Common myeloid progenitor, CD34-positive (primary cell): ENCODE results near the gene MTTP.

Source experiments
- CTCF ChIA-PET: fragments of 350-600 bp; sonication (Branson Sonifier 250); formaldehyde crosslinking; loops from one replicate; lab custom pipeline; 2021; ENCODE audit warnings: antibody characterized with exemption; lab: Charles Lee
- POLR2A ChIA-PET: fragments of 350-600 bp; sonication (Branson Sonifier 250); formaldehyde crosslinking; loops from one replicate; lab custom pipeline; 2021; ENCODE audit warnings: antibody characterized with exemption; lab: Charles Lee
- DNase-seq, 3 donors: peaks; one replicate each; pipeline versions ENCODE4 v3.0.0 to v3.0.0-alpha.2; 2013
- H3K27ac ChIP-seq, 2 experiments: 1 replicate in 1 of 2; 2 replicates in 1 of 2; pipeline ENCODE4 v1.7.0; 2013; ENCODE audit warnings: inconsistent platforms in 2 of 2, low read length in 2 of 2, mild to moderate bottlenecking in 2 of 2, low read depth in 1 of 2, moderate library complexity in 1 of 2; ENCODE audit not compliant: severe bottlenecking in 2 of 2, insufficient read depth in 1 of 2, poor library complexity in 1 of 2
- H3K27me3 ChIP-seq, 5 experiments: replicated peaks in 2 of 5; 1 replicate in 3 of 5; 2 replicates in 2 of 5; pipeline versions ENCODE4 v1.6.1 to v1.7.0; 2013; ENCODE audit warnings: low read length in 4 of 5, mild to moderate bottlenecking in 2 of 5, moderate library complexity in 2 of 5, inconsistent platforms in 1 of 5; ENCODE audit not compliant: insufficient read depth in 5 of 5, control insufficient read depth in 4 of 5
- H3K36me3 ChIP-seq, 4 experiments: 1 replicate in 2 of 4; 2 replicates in 2 of 4; pipeline versions ENCODE4 v1.6.1 to v1.7.0; 2013; ENCODE audit warnings: low read length in 3 of 4, control low read depth in 1 of 4, mild to moderate bottlenecking in 1 of 4; ENCODE audit not compliant: control insufficient read depth in 4 of 4, insufficient read depth in 4 of 4
- H3K4me1 ChIP-seq, 4 experiments: 1 replicate in 3 of 4; 2 replicates in 1 of 4; pipeline versions ENCODE4 v1.6.1 to v1.7.1; 2013; ENCODE audit warnings: low read length in 3 of 4, mild to moderate bottlenecking in 3 of 4, control low read depth in 1 of 4, inconsistent platforms in 1 of 4, moderate library complexity in 1 of 4; ENCODE audit not compliant: control insufficient read depth in 4 of 4, insufficient read depth in 4 of 4; ENCODE audit errors: control extremely low read depth in 1 of 4
- H3K4me3 ChIP-seq, 7 experiments: 1 replicate in 4 of 7; 2 replicates in 3 of 7; pipeline versions ENCODE4 v1.5.1 to v1.7.0; 2013; ENCODE audit warnings: mild to moderate bottlenecking in 7 of 7, low read length in 6 of 7, moderate library complexity in 6 of 7, inconsistent platforms in 2 of 7, low read depth in 2 of 7, control low read depth in 1 of 7; ENCODE audit not compliant: insufficient read depth in 4 of 7, control insufficient read depth in 1 of 7; ENCODE audit errors: extremely low read depth in 1 of 7
- H3K9me3 ChIP-seq, 5 experiments: 1 replicate in 4 of 5; 2 replicates in 1 of 5; pipeline versions ENCODE4 v1.6.1 to v1.7.1; 2013; ENCODE audit warnings: low read length in 4 of 5, mild to moderate bottlenecking in 2 of 5, inconsistent platforms in 1 of 5, low read depth in 1 of 5, moderate library complexity in 1 of 5; ENCODE audit not compliant: control insufficient read depth in 4 of 5, insufficient read depth in 2 of 5; ENCODE audit errors: control extremely low read depth in 1 of 5
- WGBS: methylation state at CpG from one replicate; pipeline ENCODE4 v1.1.5; 2013; ENCODE audit not compliant: insufficient coverage; 5-methylcytosine and 5-hydroxymethylcytosine counted together

MTTP gene

DNA sequence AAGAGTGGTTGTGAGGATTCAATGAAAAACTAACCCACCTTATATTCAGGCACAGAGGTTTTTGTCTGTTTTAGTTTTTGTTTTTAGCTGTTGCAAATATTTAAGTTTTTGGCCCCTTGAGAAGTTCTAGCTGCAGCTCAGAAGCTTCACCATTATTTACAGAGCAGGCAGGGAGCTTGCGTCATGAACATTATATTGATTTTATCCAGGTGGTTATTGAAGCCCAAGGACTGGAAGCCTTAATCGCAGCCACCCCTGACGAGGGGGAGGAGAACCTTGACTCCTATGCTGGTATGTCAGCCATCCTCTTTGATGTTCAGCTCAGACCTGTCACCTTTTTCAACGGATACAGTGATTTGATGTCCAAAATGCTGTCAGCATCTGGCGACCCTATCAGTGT is 38.1 kb downstream of the MTTP start:
- Histone ChIP-seq H3K27me3 (no peaks in the 10 kb centered on the region), H3K27ac (no peak overlapping the region), H3K9me3 (no peaks in the 10 kb centered on the region), H3K4me3 (no peak overlapping the region), H3K4me1 (no peaks in the 10 kb centered on the region), H3K36me3 (no peaks in the 10 kb centered on the region)
- CTCF ChIA-PET = interaction anchor here (1.2 kb wide), 1 partner anchor 13 kb away, joined by 3 read pairs; no protein-coding TSS in a partner anchor
- POLR2A ChIA-PET = no interaction called here
- no peak for DNase-seq
- WGBS = 76% methylated on average over 5 of the region's 5 CpGs

DNA sequence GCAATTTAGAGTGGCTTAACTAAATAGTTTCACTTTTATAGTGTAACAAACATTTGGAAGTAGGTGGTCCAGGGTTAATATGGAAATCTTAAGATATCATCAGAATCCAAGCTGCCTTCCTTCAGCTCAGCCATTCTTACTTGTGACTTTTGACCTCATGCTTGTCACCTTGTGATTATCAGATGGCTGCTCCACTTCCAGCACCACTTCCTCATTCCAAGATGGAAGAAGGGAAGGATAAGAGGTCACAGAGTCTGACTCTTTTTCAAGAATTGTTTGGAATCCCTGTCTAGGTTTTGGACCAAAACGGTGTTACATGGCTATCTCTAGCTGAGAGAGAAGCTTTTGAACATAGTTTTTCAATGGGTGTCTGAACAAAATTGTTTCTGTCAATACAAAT is 39.9 kb downstream of the MTTP start:
- Histone ChIP-seq H3K36me3 (no peaks in the 10 kb centered on the region), H3K4me3 (no peak overlapping the region), H3K27ac (no peak overlapping the region), H3K9me3 (no peaks in the 10 kb centered on the region), H3K27me3 (no peaks in the 10 kb centered on the region), H3K4me1 (no peaks in the 10 kb centered on the region)
- POLR2A ChIA-PET = no interaction called here
- DNase-seq = no peak
- no CpG with 5 or more reads among the region's 1 CpG for WGBS
- CTCF ChIA-PET = interaction anchor here (1.4 kb wide), 1 partner anchor 193 kb away, joined by 3 read pairs; no protein-coding TSS in a partner anchor

- no peaks in the 10 kb centered on the region for H3K9me3 ChIP-seq
- 100% methylated on average over 1 of the region's 1 CpG for WGBS
- no peaks in the 10 kb centered on the region for H3K36me3 ChIP-seq
- ChIA-PET CTCF (interaction anchor here (1.4 to 1.6 kb wide), 2 partner anchors 9 to 193 kb away, joined by 3 to 7 read pairs; no protein-coding TSS in a partner anchor), POLR2A (no interaction called here)
- no peaks in the 10 kb centered on the region for H3K27me3 ChIP-seq
- no peak overlapping the region for H3K4me3 ChIP-seq
- no peak for DNase-seq
- no peaks in the 10 kb centered on the region for H3K4me1 ChIP-seq
- H3K27ac ChIP-seq = no peak overlapping the region
Measured at GRCh38 chr4:99615170-99615820, 40.7 kb downstream of the MTTP start.

DNA sequence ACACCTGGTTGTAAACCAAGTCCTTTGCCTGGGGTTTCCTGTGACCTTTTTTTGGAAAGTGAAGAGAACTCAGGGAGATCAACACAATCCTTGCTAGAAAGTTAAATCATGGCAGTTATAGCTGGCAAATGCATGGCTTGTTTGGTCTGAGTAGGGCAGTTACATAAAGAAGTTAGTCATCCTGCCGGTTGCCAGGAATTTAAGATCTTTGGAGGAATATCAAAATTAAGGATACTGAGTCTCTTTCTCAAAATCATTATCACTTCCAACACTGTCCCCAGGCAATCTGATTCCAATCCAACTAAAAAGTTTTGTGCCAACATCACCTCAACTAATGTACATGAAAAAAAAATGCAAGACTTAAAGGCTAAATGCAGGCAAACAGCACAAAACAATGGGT is 42.8 kb downstream of the MTTP start:
- H3K27me3 ChIP-seq = no peaks in the 10 kb centered on the region
- ChIA-PET CTCF (no interaction called here), POLR2A (no interaction called here)
- no peak for DNase-seq
- no CpG with 5 or more reads among the region's 1 CpG for WGBS
- no peaks in the 10 kb centered on the region for H3K4me1 ChIP-seq
- H3K27ac ChIP-seq = no peak overlapping the region
- no peaks in the 10 kb centered on the region for H3K9me3 ChIP-seq
- H3K36me3 ChIP-seq = no peaks in the 10 kb centered on the region
- no peak overlapping the region for H3K4me3 ChIP-seq

DNA sequence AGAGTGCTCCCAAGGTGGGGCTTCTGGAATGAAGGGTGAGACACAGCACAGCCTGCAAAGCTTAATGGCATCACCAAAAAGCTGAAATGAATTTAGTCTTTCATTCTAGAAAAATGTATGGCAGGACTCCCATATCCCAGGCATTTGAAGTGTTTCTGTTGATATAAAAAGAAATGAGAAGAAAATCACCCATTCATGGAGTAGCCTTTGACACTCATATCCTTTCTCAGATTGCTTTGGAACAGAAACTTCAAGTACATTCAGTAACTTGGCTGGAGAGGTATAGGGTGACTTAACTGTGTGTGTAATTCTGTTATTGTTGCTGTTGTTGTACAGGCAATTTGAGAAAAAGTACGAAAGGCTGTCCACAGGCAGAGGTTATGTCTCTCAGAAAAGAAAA is 47.7 kb downstream of the MTTP start:
- WGBS = 100% methylated on average over 1 of the region's 1 CpG
- no peak overlapping the region for H3K27ac ChIP-seq
- no peaks in the 10 kb centered on the region for H3K36me3 ChIP-seq
- ChIA-PET POLR2A (no interaction called here), CTCF (no interaction called here)
- no peaks in the 10 kb centered on the region for H3K4me1 ChIP-seq
- no peak overlapping the region for H3K4me3 ChIP-seq
- no peaks in the 10 kb centered on the region for H3K27me3 ChIP-seq
- DNase-seq = no peak
- H3K9me3 ChIP-seq = peaks cover 0 to 2% (median 0%) of the 10 kb centered on the region in 5 experiments

DNA sequence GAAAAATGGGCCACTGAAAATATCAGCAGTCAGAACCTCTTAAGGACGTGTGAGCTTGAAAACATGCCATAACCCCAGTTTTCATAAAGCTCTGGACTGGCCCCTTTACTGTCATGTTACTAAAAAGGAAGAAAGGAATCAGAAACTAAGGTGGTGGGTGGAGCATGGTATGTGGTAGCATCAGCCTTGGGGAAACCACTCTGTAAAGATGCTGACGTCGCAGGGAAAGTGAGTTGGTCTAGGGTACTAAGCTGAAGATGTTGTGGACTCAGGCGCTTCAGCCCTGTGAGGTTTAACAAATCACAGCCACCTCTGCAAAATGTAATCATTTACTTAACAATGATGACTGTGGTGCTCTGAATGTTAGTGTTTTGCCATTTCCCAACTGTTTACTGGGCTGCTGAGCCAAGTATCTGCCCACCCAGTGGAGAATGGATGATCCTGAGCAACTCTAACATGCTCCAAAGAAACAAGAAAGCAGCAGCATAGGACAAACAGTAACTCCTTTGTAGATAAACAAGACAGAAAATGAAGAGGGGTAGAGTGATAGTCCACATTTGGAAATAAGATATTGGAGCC is 49.6 kb downstream of the MTTP start:
- no CpG with 5 or more reads among the region's 4 CpGs for WGBS
- H3K4me1 ChIP-seq = no peaks in the 10 kb centered on the region
- CTCF ChIA-PET = interaction anchor here (0.8 to 1.6 kb wide), 3 partner anchors 9 to 261 kb away, joined by 3 to 7 read pairs (median 3); no protein-coding TSS in a partner anchor
- POLR2A ChIA-PET = no interaction called here
- H3K4me3 ChIP-seq = no peak overlapping the region
- no peaks in the 10 kb centered on the region for H3K36me3 ChIP-seq
- peaks cover 0 to 2% (median 0%) of the 10 kb centered on the region in 5 experiments for H3K9me3 ChIP-seq
- no peaks in the 10 kb centered on the region for H3K27me3 ChIP-seq
- DNase-seq = no peak
- no peak overlapping the region for H3K27ac ChIP-seq

DNA sequence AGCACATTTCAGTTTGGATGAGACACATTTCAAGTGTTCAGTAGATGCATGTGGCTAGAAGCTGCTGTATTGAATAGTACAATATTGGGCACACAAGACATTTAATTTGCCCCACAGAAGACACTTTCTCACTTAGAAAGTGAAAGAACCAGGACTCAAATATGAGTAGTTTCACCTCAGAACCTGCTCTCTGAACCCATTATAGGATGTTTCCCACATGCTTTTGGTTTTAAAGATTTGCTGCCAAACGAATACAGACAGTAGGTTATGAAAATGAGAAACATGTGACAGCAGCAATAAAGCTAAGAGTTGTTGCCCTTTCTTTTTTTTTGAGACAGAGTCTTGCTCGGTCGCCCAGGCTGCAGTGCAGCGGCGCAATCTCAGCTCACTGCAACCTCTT is 50.7 kb downstream of the MTTP start:
- peaks cover 0 to 2% (median 0%) of the 10 kb centered on the region in 5 experiments for H3K9me3 ChIP-seq
- POLR2A ChIA-PET = no interaction called here
- no peak for DNase-seq
- CTCF ChIA-PET = interaction anchor here (1.4 kb wide), 1 partner anchor 12 kb away, joined by 3 read pairs; no protein-coding TSS in a partner anchor
- H3K27me3 ChIP-seq = no peaks in the 10 kb centered on the region
- H3K36me3 ChIP-seq = no peaks in the 10 kb centered on the region
- H3K27ac ChIP-seq = no peak overlapping the region
- no peaks in the 10 kb centered on the region for H3K4me1 ChIP-seq
- H3K4me3 ChIP-seq = no peak overlapping the region
- 90% methylated on average over 3 of the region's 5 CpGs for WGBS
